Subcutaneous adipose tissue (tissue), 4 donors: ENCODE results near the gene CBX6. TPM values are rescaled to one million over a fixed set of nuclear protein-coding genes. Genes with fewer than 3 reads are reported as not detected.

Source experiments
- CTCF ChIP-seq: fragments of 450-650 bp; IDR thresholded peaks from one replicate; pipeline ENCODE4 v1.5.1; 2016; ENCODE audit warnings: low read depth, mild to moderate bottlenecking, control low read depth, antibody characterized with exemption, moderate library complexity
- total RNA-seq, 4 donors: library from RNA; depleted of rRNA; stranded (reverse); fragments of >200 nt; gene quantifications; one replicate each; pipeline ENCODE4 v1.1.0, GENCODE V29; 2016

CBX6 gene
- total RNA-seq, 4 donors from 2014 or later = 9.3 to 28.8 (median 15.9) TPM

GRCh38 chr22:38881464-38881871, 9.5 kb upstream of the CBX6 start:
- TF ChIP-seq CTCF = no peak

DNA sequence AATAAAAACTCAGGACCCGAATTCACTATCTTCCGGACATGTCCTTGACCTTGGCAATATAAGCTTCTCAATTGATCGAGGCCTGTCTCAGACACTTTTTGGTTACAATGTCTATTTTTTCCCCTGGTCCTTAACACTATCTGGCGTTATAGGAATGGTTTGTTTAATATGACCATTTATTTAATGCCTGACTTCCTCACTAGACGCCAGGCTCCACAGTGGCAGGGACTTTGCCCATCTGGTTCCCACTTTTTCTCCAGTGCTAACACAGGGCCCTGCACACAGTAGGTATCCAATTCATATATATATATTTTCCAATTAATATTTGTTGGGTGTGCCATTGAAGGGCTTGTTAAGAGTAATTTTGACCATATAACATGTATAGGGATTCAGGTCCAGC, 7.9 kb upstream of the CBX6 start:
- no peak for TF ChIP-seq CTCF

GRCh38 chr22:38879108-38879729, 7.2 kb upstream of the CBX6 start:
- TF ChIP-seq CTCF = no peak

GRCh38 chr22:38878001-38878400, 6.0 kb upstream of the CBX6 start:
- no peak for TF ChIP-seq CTCF

DNA sequence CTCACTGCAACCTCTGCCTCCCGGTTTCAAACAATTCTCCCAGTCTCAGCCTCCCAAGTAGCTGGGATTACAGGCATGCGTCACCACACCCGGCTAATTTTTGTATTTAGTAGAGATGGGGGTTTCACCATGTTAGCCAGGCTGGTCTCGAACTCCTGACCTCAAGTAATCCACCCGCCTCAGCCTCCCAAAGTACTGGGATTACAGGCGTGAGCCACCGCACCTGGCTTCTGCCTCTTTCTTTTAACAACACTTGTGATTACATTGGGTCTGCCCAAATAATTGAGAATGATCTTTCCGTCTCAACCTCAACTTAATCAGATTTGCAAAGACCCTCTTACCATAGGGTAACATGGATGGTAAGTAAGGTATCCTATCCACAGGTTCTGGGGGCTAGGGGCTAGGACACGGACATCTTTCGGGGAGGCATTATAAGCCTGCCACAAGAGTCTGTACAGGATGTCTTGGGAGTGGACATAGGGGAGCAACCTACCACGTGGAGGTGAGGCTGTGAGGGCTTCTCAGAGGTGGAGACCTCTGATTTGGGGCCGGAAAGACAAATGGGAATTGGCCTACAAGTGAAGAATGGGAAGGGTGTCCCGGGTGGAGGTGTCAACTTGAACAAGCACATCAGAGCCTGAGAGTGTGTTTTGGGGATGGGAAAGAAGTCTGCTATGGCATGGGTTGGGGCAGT, 2.7 kb upstream of the CBX6 start:
- no peak for TF ChIP-seq CTCF

- TF ChIP-seq CTCF = no peak
These were observed 1.7 kb upstream of the CBX6 start for GRCh38 chr22:38873469-38874411.

GRCh38 chr22:38872831-38873248, 824 bp upstream of the CBX6 start:
- TF ChIP-seq CTCF = no peak
